Omental fat pad (tissue), 4 donors: ENCODE data around the gene ACAP2. TPM values are rescaled to one million over a fixed set of nuclear protein-coding genes. Genes with fewer than 3 reads are reported as not detected.
A peak's percentile ranks its signal among the peaks of the same experiment; 100 is the strongest.

Source experiments
- ATAC-seq: fragments of 150-250 bp; one replicate; pipeline ENCODE4 v1.9.1; 2016; ENCODE audit warnings: mild to moderate bottlenecking, moderate library complexity; ENCODE audit not compliant: low FRiP score
- DNase-seq: peaks from one replicate; pipeline ENCODE4 v3.0.0-alpha.2; 2019; ENCODE audit warnings: low spot score
- CTCF ChIP-seq, 3 donors: fragments of 450-650 bp; IDR thresholded peaks; one replicate each; pipeline ENCODE4 v1.5.1; 2016 to 2017; ENCODE audit warnings: antibody characterized with exemption in 3 of 3, mild to moderate bottlenecking in 3 of 3, moderate library complexity in 2 of 3
- total RNA-seq, 4 donors: library from RNA; depleted of rRNA; stranded (reverse); fragments of >200 nt; gene quantifications; one replicate each; pipeline ENCODE4 v1.1.0, GENCODE V29; 2016

ACAP2 gene
- total RNA-seq, 4 donors from 2014 or later, result 41.6 to 76.1 (median 44.5) TPM

GRCh38 chr3:195450731-195451229 lies 8.0 kb upstream of the ACAP2 start:
- TF ChIP-seq CTCF (IDR thresholded peaks at IDR 0.05), result no peak
- peak; percentile 87 for ATAC-seq
- DNase-seq, result no peak

- no peak for ATAC-seq
- no peak for DNase-seq
- no peak for TF ChIP-seq CTCF (IDR thresholded peaks at IDR 0.05)
Measured at GRCh38 chr3:195448205-195448875, 5.5 kb upstream of the ACAP2 start.

DNA sequence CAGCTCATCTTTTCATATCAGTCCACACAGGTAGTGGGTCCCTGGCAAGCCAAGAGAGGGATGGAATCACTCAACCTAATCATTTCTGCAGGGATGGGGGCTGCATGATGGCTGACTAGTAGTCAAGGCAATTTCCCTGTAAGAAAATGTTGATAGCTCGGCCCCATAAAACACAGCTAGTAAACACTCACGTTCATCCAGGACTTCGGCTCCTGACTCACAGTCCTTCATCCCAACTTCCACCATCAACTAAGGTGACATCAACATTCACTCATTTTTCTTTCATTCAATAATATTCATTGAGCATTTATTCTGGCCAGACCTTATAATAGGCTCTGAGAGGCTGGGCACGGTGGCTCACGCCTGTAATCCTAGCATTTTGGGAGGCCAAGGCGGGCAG lies 4.4 kb upstream of the ACAP2 start:
- ATAC-seq, result no peak
- DNase-seq, result no peak
- no peak for TF ChIP-seq CTCF (IDR thresholded peaks at IDR 0.05)

DNA sequence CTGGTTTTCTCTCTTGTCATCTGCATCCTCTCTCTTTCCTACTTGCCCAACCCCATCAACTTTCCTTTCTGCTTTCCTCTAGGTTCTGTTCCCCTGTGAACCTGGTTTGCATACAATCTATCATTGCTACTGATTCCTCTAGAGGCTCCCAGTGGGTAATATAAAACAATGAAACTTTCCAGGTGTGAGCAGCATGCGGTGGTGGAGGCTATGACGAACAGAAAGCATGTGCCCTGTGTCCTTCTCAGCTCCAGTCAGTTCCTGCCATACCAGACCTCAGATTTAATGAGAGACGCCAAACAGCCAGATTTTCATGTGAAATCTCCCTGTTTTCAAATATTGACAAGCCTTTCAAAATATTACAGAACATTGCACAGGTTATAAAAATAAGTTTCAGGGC lies 3.5 kb upstream of the ACAP2 start:
- DNase-seq (no peak), ATAC-seq (no peak)
- TF ChIP-seq CTCF (IDR thresholded peaks at IDR 0.05), result no peak

GRCh38 chr3:195445885-195446284 lies 3.1 kb upstream of the ACAP2 start:
- no peak for TF ChIP-seq CTCF (IDR thresholded peaks at IDR 0.05)
- no peak for ATAC-seq
- no peak for DNase-seq

DNA sequence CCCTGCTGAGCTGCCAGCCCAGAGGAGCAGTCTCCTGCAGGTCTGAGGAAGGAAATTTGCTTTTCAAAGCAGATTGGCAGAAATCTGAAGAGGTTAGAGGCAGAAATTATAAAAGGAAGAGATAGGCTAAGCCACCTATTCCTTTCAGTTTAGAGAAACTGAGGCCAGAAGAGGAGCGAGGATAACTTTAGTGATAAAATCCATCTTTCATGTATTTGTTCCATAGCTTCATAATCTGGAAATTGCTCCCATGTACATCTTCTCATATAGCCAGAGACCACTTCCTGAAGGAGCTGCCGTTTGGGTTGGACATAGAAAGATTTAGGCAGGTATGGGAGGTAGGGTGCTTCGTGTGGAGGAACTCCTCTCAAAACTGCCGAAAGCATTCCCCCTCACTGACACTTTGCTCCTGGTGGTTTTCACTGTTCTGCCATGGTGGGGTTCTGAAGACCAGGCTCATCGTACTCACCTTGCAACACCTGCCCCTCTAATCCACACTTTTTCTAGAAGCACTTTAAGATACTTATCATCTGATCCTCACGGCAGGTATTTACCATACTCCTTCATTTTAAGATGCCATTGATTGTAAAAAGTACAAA lies 670 bp upstream of the ACAP2 start:
- ATAC-seq (no peak), DNase-seq (no peak)
- TF ChIP-seq CTCF (IDR thresholded peaks at IDR 0.05), result no peak
